Upper lobe of left lung (tissue), 6 donors: ENCODE results near the gene HOXA5. TPM values are rescaled to one million over a fixed set of nuclear protein-coding genes. Genes with fewer than 3 reads are reported as not detected.

Experiments used
- ATAC-seq, 2 donors: fragments of 200-7000 bp; cut with Tn5 transposase; one replicate each; pipeline ENCODE4 v1.9.1; 2022; ENCODE audit warnings: mild to moderate bottlenecking in 2 of 2, moderate library complexity in 2 of 2; ENCODE audit not compliant: low FRiP score in 2 of 2
- DNase-seq, 2 donors: peaks; one replicate each; pipeline ENCODE4 v3.0.0-alpha.2; 2019 to 2020
- H3K27ac ChIP-seq, 4 donors: fragments of 200-600 bp; sonication (generic); one replicate each; pipeline ENCODE4 v1.5.1; 2016 to 2019
- H3K27me3 ChIP-seq, 4 donors: fragments of 200-600 bp; sonication (generic); one replicate each; pipeline ENCODE4 v1.5.1; 2017 to 2019
- H3K36me3 ChIP-seq, 4 donors: fragments of 200-600 bp; sonication (generic); one replicate each; pipeline ENCODE4 v1.5.1; 2016 to 2019
- H3K4me1 ChIP-seq, 4 donors: fragments of 200-600 bp; sonication (generic); one replicate each; pipeline ENCODE4 v1.5.1; 2018 to 2019
- H3K4me3 ChIP-seq, 4 donors: fragments of 200-600 bp; sonication (generic); one replicate each; pipeline ENCODE4 v1.5.1; 2017 to 2019; ENCODE audit warnings: mild to moderate bottlenecking in 2 of 4, moderate library complexity in 1 of 4
- H3K9me3 ChIP-seq, 4 donors: fragments of 200-600 bp; sonication (generic); one replicate each; pipeline ENCODE4 v1.5.1; 2018 to 2019
- CTCF ChIP-seq, 6 experiments: fragments of 450-650 bp in 4 of 6; fragments of 200-600 bp in 2 of 6; sonication (generic) in 2 of 6; IDR thresholded peaks; one replicate each; pipeline ENCODE4 v1.5.1; 2016 to 2019; ENCODE audit warnings: antibody characterized with exemption in 6 of 6
- EP300 ChIP-seq, 4 donors: sonication (generic); formaldehyde crosslinking; IDR thresholded peaks; one replicate each; pipeline ENCODE4 v1.5.1; 2017; ENCODE audit warnings: antibody characterized with exemption in 4 of 4, control low read depth in 2 of 4
- POLR2A ChIP-seq, 4 donors: fragments of 450-650 bp; IDR thresholded peaks; one replicate each; pipeline ENCODE4 v1.5.1; 2016 to 2017; ENCODE audit warnings: antibody characterized with exemption in 4 of 4, mild to moderate bottlenecking in 2 of 4
- POLR2AphosphoS5 ChIP-seq, 2 donors: sonication (generic); formaldehyde crosslinking; IDR thresholded peaks; one replicate each; pipeline ENCODE4 v1.5.1; 2017; ENCODE audit warnings: antibody characterized with exemption in 2 of 2
- WGBS, 2 donors: methylation state at CpG; one replicate each; pipeline ENCODE4 v1.1.5; 2017 to 2018; 5-methylcytosine and 5-hydroxymethylcytosine counted together
- total RNA-seq, 6 donors: library from RNA; depleted of rRNA in 4 of 6; stranded (reverse); fragments of >200 nt in 4 of 6; gene quantifications; one replicate each; pipeline versions ENCODE4 v1.1.0 to v1.2.1, GENCODE V29; 2016 to 2021
- donor health status: DM: no; HTN: no; CAD: no; lungs with moderate emphysema.
- donor health status: DM: no; HTN: yes; CAD: no; lungs with severe emphysema.

HOXA5 gene
- total RNA-seq, 6 donors from 2014 or later, result 7.8 to 79.9 (median 16.9) TPM

- DNase-seq (no peak), ATAC-seq (no peak)
- 5 to 10% methylated on average over 30 of the region's 30 CpGs for WGBS, 2 donors
- Histone ChIP-seq H3K27ac (no peak overlapping the region), H3K36me3 (no peaks in the 10 kb centered on the region), H3K9me3 (no peaks in the 10 kb centered on the region), H3K4me3 (peak overlapping the region in 3 of 4 donors; percentile 21 to 43 (median 40)), H3K27me3 (peaks cover 3 to 91% (median 66%) of the 10 kb centered on the region in 4 donors), H3K4me1 (peaks cover 42 to 54% (median 42%) of the 10 kb centered on the region in 4 donors)
- TF ChIP-seq EP300 (IDR thresholded peaks at IDR 0.05), result no peak
- TF ChIP-seq CTCF (IDR thresholded peaks at IDR 0.05), result no peak
- TF ChIP-seq POLR2AphosphoS5 (IDR thresholded peaks at IDR 0.05), result no peak
- no peak for TF ChIP-seq POLR2A (IDR thresholded peaks at IDR 0.05)
Measured at GRCh38 chr7:27183682-27184336, 40.3 kb upstream of the HOXA5 start.

GRCh38 chr7:27182861-27183681 lies 39.6 kb upstream of the HOXA5 start:
- no peak overlapping the region for H3K27ac ChIP-seq
- 13 to 18% methylated on average over 19 to 39 of the region's 39 CpGs for WGBS, 2 donors
- H3K36me3 ChIP-seq, result no peaks in the 10 kb centered on the region
- H3K9me3 ChIP-seq, result no peaks in the 10 kb centered on the region
- no peak overlapping the region for H3K4me3 ChIP-seq
- H3K4me1 ChIP-seq, result peaks cover 35 to 46% (median 35%) of the 10 kb centered on the region in 4 donors
- DNase-seq, result peak in 1 of 2 donors; percentile 52
- peaks cover 0 to 91% (median 61%) of the 10 kb centered on the region in 4 donors for H3K27me3 ChIP-seq
- TF ChIP-seq EP300 (IDR thresholded peaks at IDR 0.05) (no peak), CTCF (IDR thresholded peaks at IDR 0.05) (no peak), POLR2A (IDR thresholded peaks at IDR 0.05) (no peak)
- ATAC-seq, result no peak

- no peak overlapping the region for H3K27ac ChIP-seq
- 21 to 32% methylated on average over 4 of the region's 4 CpGs for WGBS, 2 donors
- H3K4me1 ChIP-seq, result peaks cover 29 to 41% (median 31%) of the 10 kb centered on the region in 4 donors
- H3K27me3 ChIP-seq, result peaks cover 0 to 90% (median 56%) of the 10 kb centered on the region in 4 donors
- no peak for DNase-seq
- no peaks in the 10 kb centered on the region for H3K36me3 ChIP-seq
- H3K4me3 ChIP-seq, result no peak overlapping the region
- TF ChIP-seq POLR2AphosphoS5 (IDR thresholded peaks at IDR 0.05) (no peak), EP300 (IDR thresholded peaks at IDR 0.05) (no peak), POLR2A (IDR thresholded peaks at IDR 0.05) (no peak), CTCF (IDR thresholded peaks at IDR 0.05) (no peak)
- no peaks in the 10 kb centered on the region for H3K9me3 ChIP-seq
- ATAC-seq, result no peak
Measured at GRCh38 chr7:27182285-27182841, 38.9 kb upstream of the HOXA5 start.

GRCh38 chr7:27181795-27182275 lies 38.4 kb upstream of the HOXA5 start:
- WGBS, 2 donors, result 50 to 51% methylated on average over 4 of the region's 4 CpGs
- DNase-seq (no peak), ATAC-seq (no peak)
- no peaks in the 10 kb centered on the region for H3K36me3 ChIP-seq
- H3K27me3 ChIP-seq, result peaks cover 0 to 91% (median 56%) of the 10 kb centered on the region in 4 donors
- H3K4me1 ChIP-seq, result peaks cover 29 to 41% (median 31%) of the 10 kb centered on the region in 4 donors
- no peak for TF ChIP-seq POLR2A (IDR thresholded peaks at IDR 0.05)
- TF ChIP-seq EP300 (IDR thresholded peaks at IDR 0.05), result no peak
- TF ChIP-seq CTCF (IDR thresholded peaks at IDR 0.05), result no peak
- TF ChIP-seq POLR2AphosphoS5 (IDR thresholded peaks at IDR 0.05), result no peak
- H3K4me3 ChIP-seq, result no peak overlapping the region
- H3K27ac ChIP-seq, result no peak overlapping the region
- no peaks in the 10 kb centered on the region for H3K9me3 ChIP-seq
